Melanocyte of skin (primary cell): Measurements from ENCODE around the gene CRNKL1. TPM values are rescaled to one million over a fixed set of nuclear protein-coding genes. Genes with fewer than 3 reads are reported as not detected.

Experiments used
- total RNA-seq, 2 donors: library from RNA; depleted of rRNA; stranded (reverse); fragments of >200 nt; gene quantifications; 2 replicates each; pipeline ENCODE4 v1.2.3, GENCODE V29; 2012

CRNKL1 gene
- total RNA-seq, result 10 to 100 TPM; 18.2 to 27.6 TPM

DNA sequence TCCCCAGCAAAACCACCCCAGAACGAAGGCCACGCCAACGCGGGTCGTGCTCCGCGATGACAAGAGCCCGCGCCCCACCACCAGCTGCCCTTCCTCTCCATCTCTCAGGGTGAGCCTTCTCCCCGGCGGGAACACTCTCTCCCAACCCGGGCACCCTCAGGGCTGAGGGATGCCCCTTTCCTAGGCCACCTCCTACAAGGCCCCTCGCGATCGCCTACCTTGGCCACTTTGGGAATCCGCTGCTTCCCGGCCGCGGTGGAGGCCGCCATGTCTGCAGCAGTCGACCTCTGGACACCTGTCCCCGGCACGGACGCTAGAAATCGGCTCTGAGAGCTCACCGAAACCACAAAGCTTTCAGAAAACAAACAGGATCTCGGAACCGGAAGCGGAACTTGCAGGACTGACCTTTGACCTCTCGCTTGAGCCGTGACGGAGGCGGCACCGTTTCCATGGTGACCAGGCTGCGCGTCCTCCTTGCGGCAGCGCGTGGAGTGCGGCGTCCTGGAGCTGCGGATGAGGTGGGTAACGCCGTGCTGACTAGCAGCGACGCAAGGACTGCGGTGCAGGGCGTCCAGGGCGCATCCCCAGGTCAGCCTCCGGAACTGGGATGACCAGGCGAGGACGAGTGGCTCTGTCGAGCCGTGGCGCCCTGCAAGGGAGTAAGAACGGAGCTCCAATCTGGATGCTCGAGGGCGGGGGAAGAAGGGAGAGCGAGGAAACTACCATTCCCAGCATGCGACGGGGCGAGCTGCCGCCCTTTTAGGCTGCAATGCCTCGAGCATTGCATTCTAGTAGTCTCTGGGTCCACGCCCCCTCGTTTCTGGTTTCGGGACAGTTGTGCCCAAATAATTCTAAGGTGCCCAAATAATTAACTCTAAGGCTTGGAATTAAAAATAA, at the start of gene CRNKL1, which contains the start of gene CFAP61:
Gene CRNKL1, minus strand, starts transcription at position 393 of the 897 bp plus-strand sequence. Its CDS starts 124 bp downstream, at position 269.
Gene CFAP61, plus strand, starts transcription at position 459 of the 897 bp plus-strand sequence. CDS start 4,122 bp downstream, outside the sequence.

GRCh38 chr20:20017001-20017843, 35.0 kb downstream of the CRNKL1 start, which contains the start of gene NAA20:
TSS of gene NAA20 (plus strand) at chr20:20017362. CDS start at chr20:20017397, 35 bp downstream.

Other genes with a start within 250 kb of the CRNKL1 start
- 10 to 100 TPM; 32.3 to 45.0 TPM for gene NAA20, start 35.1 kb downstream of the CRNKL1 start, total RNA-seq
- 10 to 100 TPM in 1 of 2 donors, 1 to 10 TPM in 1; 1.0 to 10.3 TPM for gene CFAP61, start 66 bp upstream of the CRNKL1 start, total RNA-seq